K562 (cell line): ENCODE data around the gene PFKP. TPM values are rescaled to one million over a fixed set of nuclear protein-coding genes. Genes with fewer than 3 reads are reported as not detected.

Source experiments
- CHD1 ChIP-seq: fragments of 200-600 bp; sonication (generic); IDR thresholded peaks from one replicate; pipeline ENCODE4 v1.6.1; 2012; ENCODE audit warnings: mild to moderate bottlenecking, moderate library complexity, low read length, inconsistent platforms
- E2F8 ChIP-seq: fragments of 450-650 bp; IDR thresholded peaks from 2 replicates; pipeline ENCODE4 v1.7.1; 2018; ENCODE audit warnings: mild to moderate bottlenecking, low read depth; ENCODE audit not compliant: partially characterized antibody
- NFXL1 ChIP-seq: fragments of 450-650 bp; formaldehyde crosslinking; IDR thresholded peaks from 2 replicates; pipeline ENCODE4 v1.4.0; 2021; ENCODE audit warnings: mild to moderate bottlenecking
- SMARCB1 ChIP-seq: IDR thresholded peaks from 2 replicates; pipeline ENCODE4 v1.6.1; 2011; ENCODE audit warnings: improper control_type of control experiment, low read depth; ENCODE audit not compliant: insufficient read length
- ZNF224 ChIP-seq: sonication (generic); formaldehyde crosslinking; IDR thresholded peaks from 2 replicates; pipeline ENCODE4 v1.8.0; 2022; ENCODE audit warnings: mild to moderate bottlenecking, missing genetic modification reagents
- ZNF507 ChIP-seq: conservative IDR thresholded peaks from 2 replicates; pipeline ENCODE4 v1.6.1; 2017; ENCODE audit warnings: missing genetic modification characterization, missing compliant biosample characterization
- ZNF79 ChIP-seq: fragments of 250-450 bp; sonication (Bioruptor Pico); IDR thresholded peaks from 2 replicates; pipeline ENCODE4 v1.4.0; 2020; ENCODE audit warnings: low read depth, mild to moderate bottlenecking, moderate library complexity
- polyA plus RNA-seq, 8 experiments: library from polyadenylated mRNA; depleted of rRNA in 4 of 8; stranded (reverse) in 5 of 8; unstranded in 3 of 8; fragments of >200 nt; fragmentation: Nextera tagmentation in 2 of 8; fragmentation: Illumina TruSeq in 1 of 8; extraction: Ambion mirVana in 2 of 8; extraction: Trizol in 1 of 8; gene quantifications; 2 replicates each; pipeline versions ENCODE4 v1.2.1 to v1.2.3, GENCODE V29; 2011 to 2014; ENCODE audit warnings: inconsistent platforms in 1 of 8, missing spikeins in 1 of 8
- total RNA-seq, 7 experiments: library from RNA; depleted of rRNA in 6 of 7; stranded (reverse); fragments of >200 nt in 6 of 7; fragmentation: Illumina TruSeq in 2 of 7; extraction: Trizol in 2 of 7; gene quantifications; 2 replicates each; pipeline versions ENCODE4 v1.2.1 to v1.2.3, GENCODE V29; 2011 to 2021; ENCODE audit warnings: low replicate concordance in 1 of 7
- TF ChIP-seq, protein P1 (sequence below), 3 experiments: fragments of 200-800 bp in 1 of 3; fragments of 250-450 bp in 1 of 3; fragments of 450-650 bp in 1 of 3; sonication (Bioruptor Pico) in 1 of 3; sonication (Bioruptor generic) in 1 of 3; formaldehyde crosslinking in 1 of 3; IDR thresholded peaks; 2 replicates each; pipeline versions ENCODE4 v1.6.1 to v1.8.0; 2016 to 2022; ENCODE audit warnings: mild to moderate bottlenecking in 2 of 3, missing genetic modification characterization in 2 of 3, missing compliant biosample characterization in 1 of 3, moderate library complexity in 1 of 3

Gene PFKP
- total and polyA plus RNA-seq, 9 of the 15 experiments (the other 6 are each of a cell fraction or from before 2014, with no cell fraction given), result 23.5 to 116 (median 62.1) TPM

DNA sequence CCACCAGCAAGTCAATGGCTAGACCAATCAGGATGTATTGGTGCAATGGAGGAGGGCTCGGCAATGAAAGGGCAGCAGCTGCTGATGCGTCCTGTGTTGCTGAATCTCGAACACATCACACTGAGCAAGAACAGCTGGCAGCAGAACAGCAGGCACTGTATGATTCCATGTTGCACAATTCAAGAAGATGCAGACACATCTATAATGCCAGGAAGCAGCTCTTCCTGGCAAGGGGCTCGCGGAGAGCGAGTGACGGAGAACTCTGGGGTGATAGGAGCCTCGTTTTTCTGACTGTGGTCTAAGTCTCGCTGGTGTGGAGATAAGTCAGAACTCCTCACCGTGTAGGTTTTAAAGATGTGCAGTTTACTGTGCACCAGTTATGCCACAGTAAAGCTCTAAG lies 24.8 kb upstream of the PFKP start (continued):
- no peak for TF ChIP-seq E2F8
- no peak for TF ChIP-seq SMARCB1
- no peak for TF ChIP-seq CHD1
- no peak for TF ChIP-seq ZNF224 (CRISPR knock-in tag)
- TF ChIP-seq ZNF79 (CRISPR knock-in tag), result no peak
- TF ChIP-seq NFXL1 (CRISPR knock-in tag), result no peak
- TF ChIP-seq, protein P1, sequence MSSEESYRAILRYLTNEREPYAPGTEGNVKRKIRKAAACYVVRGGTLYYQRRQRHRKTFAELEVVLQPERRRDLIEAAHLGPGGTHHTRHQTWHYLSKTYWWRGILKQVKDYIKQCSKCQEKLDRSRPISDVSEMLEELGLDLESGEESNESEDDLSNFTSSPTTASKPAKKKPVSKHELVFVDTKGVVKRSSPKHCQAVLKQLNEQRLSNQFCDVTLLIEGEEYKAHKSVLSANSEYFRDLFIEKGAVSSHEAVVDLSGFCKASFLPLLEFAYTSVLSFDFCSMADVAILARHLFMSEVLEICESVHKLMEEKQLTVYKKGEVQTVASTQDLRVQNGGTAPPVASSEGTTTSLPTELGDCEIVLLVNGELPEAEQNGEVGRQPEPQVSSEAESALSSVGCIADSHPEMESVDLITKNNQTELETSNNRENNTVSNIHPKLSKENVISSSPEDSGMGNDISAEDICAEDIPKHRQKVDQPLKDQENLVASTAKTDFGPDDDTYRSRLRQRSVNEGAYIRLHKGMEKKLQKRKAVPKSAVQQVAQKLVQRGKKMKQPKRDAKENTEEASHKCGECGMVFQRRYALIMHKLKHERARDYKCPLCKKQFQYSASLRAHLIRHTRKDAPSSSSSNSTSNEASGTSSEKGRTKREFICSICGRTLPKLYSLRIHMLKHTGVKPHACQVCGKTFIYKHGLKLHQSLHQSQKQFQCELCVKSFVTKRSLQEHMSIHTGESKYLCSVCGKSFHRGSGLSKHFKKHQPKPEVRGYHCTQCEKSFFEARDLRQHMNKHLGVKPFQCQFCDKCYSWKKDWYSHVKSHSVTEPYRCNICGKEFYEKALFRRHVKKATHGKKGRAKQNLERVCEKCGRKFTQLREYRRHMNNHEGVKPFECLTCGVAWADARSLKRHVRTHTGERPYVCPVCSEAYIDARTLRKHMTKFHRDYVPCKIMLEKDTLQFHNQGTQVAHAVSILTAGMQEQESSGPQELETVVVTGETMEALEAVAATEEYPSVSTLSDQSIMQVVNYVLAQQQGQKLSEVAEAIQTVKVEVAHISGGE (CRISPR knock-in tag; IDR thresholded peaks at IDR 0.05), result no peak
- TF ChIP-seq ZNF507 (tag), result no peak
